Activated naive CD8-positive, alpha-beta T cell (primary cell): ENCODE data around the gene AKAP13.
A peak's percentile ranks its signal among the peaks of the same experiment; 100 is the strongest.

Experiments used
- H3K27ac Mint-ChIP-seq: one replicate; pipeline ENCODE4 v1.8.0; 2021; ENCODE audit warnings: mixed read lengths
- H3K27me3 Mint-ChIP-seq: one replicate; pipeline ENCODE4 v1.8.0; 2021; ENCODE audit warnings: mixed read lengths
- H3K36me3 Mint-ChIP-seq: one replicate; pipeline ENCODE4 v1.8.0; 2021; ENCODE audit warnings: mixed read lengths
- H3K4me1 Mint-ChIP-seq: one replicate; pipeline ENCODE4 v1.8.0; 2021; ENCODE audit warnings: low read depth, mixed read lengths
- H3K4me3 Mint-ChIP-seq: one replicate; pipeline ENCODE4 v1.8.0; 2021; ENCODE audit warnings: mild to moderate bottlenecking, mixed read lengths
- H3K9me3 Mint-ChIP-seq: one replicate; pipeline ENCODE4 v1.8.0; 2021; ENCODE audit warnings: low read depth, mixed read lengths

Gene AKAP13

GRCh38 chr15:85490856-85491255 lies 110.5 kb downstream of the AKAP13 start:
- no peak overlapping the region for H3K27ac Mint-ChIP-seq
- peaks cover 82% of the 10 kb centered on the region for H3K4me1 Mint-ChIP-seq
- no peak overlapping the region for H3K4me3 Mint-ChIP-seq
- H3K9me3 Mint-ChIP-seq = no peaks in the 10 kb centered on the region
- no peaks in the 10 kb centered on the region for H3K27me3 Mint-ChIP-seq
- H3K36me3 Mint-ChIP-seq = peaks cover 6% of the 10 kb centered on the region

- peaks cover 6% of the 10 kb centered on the region for H3K36me3 Mint-ChIP-seq
- H3K4me1 Mint-ChIP-seq = peaks cover 82% of the 10 kb centered on the region
- H3K27ac Mint-ChIP-seq = no peak overlapping the region
- no peaks in the 10 kb centered on the region for H3K27me3 Mint-ChIP-seq
- H3K4me3 Mint-ChIP-seq = no peak overlapping the region
- no peaks in the 10 kb centered on the region for H3K9me3 Mint-ChIP-seq
These were observed 111.3 kb downstream of the AKAP13 start for GRCh38 chr15:85491691-85492090.

GRCh38 chr15:85492406-85492805 lies 112.0 kb downstream of the AKAP13 start:
- H3K36me3 Mint-ChIP-seq = peaks cover 2% of the 10 kb centered on the region
- peaks cover 85% of the 10 kb centered on the region for H3K4me1 Mint-ChIP-seq
- H3K9me3 Mint-ChIP-seq = no peaks in the 10 kb centered on the region
- no peak overlapping the region for H3K4me3 Mint-ChIP-seq
- H3K27me3 Mint-ChIP-seq = no peaks in the 10 kb centered on the region
- H3K27ac Mint-ChIP-seq = no peak overlapping the region

- Mint-ChIP-seq H3K9me3 (no peaks in the 10 kb centered on the region), H3K36me3 (no peaks in the 10 kb centered on the region), H3K4me1 (peaks cover 89% of the 10 kb centered on the region), H3K4me3 (no peak overlapping the region), H3K27ac (no peak overlapping the region), H3K27me3 (no peaks in the 10 kb centered on the region)
These were observed 112.9 kb downstream of the AKAP13 start for GRCh38 chr15:85493260-85493659.

- H3K27me3 Mint-ChIP-seq = no peaks in the 10 kb centered on the region
- no peak overlapping the region for H3K27ac Mint-ChIP-seq
- no peaks in the 10 kb centered on the region for H3K36me3 Mint-ChIP-seq
- no peak overlapping the region for H3K4me3 Mint-ChIP-seq
- peaks cover 90% of the 10 kb centered on the region for H3K4me1 Mint-ChIP-seq
- H3K9me3 Mint-ChIP-seq = no peaks in the 10 kb centered on the region
These were observed 113.8 kb downstream of the AKAP13 start for GRCh38 chr15:85494048-85494777.

- no peak overlapping the region for H3K27ac Mint-ChIP-seq
- no peaks in the 10 kb centered on the region for H3K9me3 Mint-ChIP-seq
- no peaks in the 10 kb centered on the region for H3K27me3 Mint-ChIP-seq
- no peaks in the 10 kb centered on the region for H3K36me3 Mint-ChIP-seq
- no peak overlapping the region for H3K4me3 Mint-ChIP-seq
- peaks cover 91% of the 10 kb centered on the region for H3K4me1 Mint-ChIP-seq
These were observed 114.7 kb downstream of the AKAP13 start for GRCh38 chr15:85495096-85495495.

GRCh38 chr15:85495544-85495943 lies 115.1 kb downstream of the AKAP13 start:
- H3K27me3 Mint-ChIP-seq = no peaks in the 10 kb centered on the region
- peaks cover 91% of the 10 kb centered on the region for H3K4me1 Mint-ChIP-seq
- no peaks in the 10 kb centered on the region for H3K9me3 Mint-ChIP-seq
- H3K36me3 Mint-ChIP-seq = no peaks in the 10 kb centered on the region
- H3K4me3 Mint-ChIP-seq = no peak overlapping the region
- H3K27ac Mint-ChIP-seq = no peak overlapping the region

GRCh38 chr15:85496151-85496550 lies 115.7 kb downstream of the AKAP13 start:
- no peak overlapping the region for H3K4me3 Mint-ChIP-seq
- no peak overlapping the region for H3K27ac Mint-ChIP-seq
- H3K27me3 Mint-ChIP-seq = no peaks in the 10 kb centered on the region
- peaks cover 91% of the 10 kb centered on the region for H3K4me1 Mint-ChIP-seq
- no peaks in the 10 kb centered on the region for H3K9me3 Mint-ChIP-seq
- no peaks in the 10 kb centered on the region for H3K36me3 Mint-ChIP-seq

- H3K9me3 Mint-ChIP-seq = no peaks in the 10 kb centered on the region
- H3K27ac Mint-ChIP-seq = no peak overlapping the region
- peak overlapping the region; percentile 3 for H3K4me3 Mint-ChIP-seq
- peaks cover 94% of the 10 kb centered on the region for H3K4me1 Mint-ChIP-seq
- no peaks in the 10 kb centered on the region for H3K36me3 Mint-ChIP-seq
- H3K27me3 Mint-ChIP-seq = no peaks in the 10 kb centered on the region
These were observed 116.3 kb downstream of the AKAP13 start for GRCh38 chr15:85496551-85497171.

GRCh38 chr15:85497172-85497569 lies 116.8 kb downstream of the AKAP13 start:
- Mint-ChIP-seq H3K27me3 (no peaks in the 10 kb centered on the region), H3K27ac (no peak overlapping the region), H3K4me3 (no peak overlapping the region), H3K4me1 (peaks cover 96% of the 10 kb centered on the region), H3K9me3 (no peaks in the 10 kb centered on the region), H3K36me3 (no peaks in the 10 kb centered on the region)

GRCh38 chr15:85498471-85498870 lies 118.1 kb downstream of the AKAP13 start:
- H3K27ac Mint-ChIP-seq = no peak overlapping the region
- no peak overlapping the region for H3K4me3 Mint-ChIP-seq
- no peaks in the 10 kb centered on the region for H3K27me3 Mint-ChIP-seq
- no peaks in the 10 kb centered on the region for H3K9me3 Mint-ChIP-seq
- no peaks in the 10 kb centered on the region for H3K36me3 Mint-ChIP-seq
- peaks cover 98% of the 10 kb centered on the region for H3K4me1 Mint-ChIP-seq

- peak overlapping the region; percentile 18 for H3K27ac Mint-ChIP-seq
- H3K36me3 Mint-ChIP-seq = no peaks in the 10 kb centered on the region
- H3K9me3 Mint-ChIP-seq = no peaks in the 10 kb centered on the region
- H3K4me1 Mint-ChIP-seq = peaks cover 96% of the 10 kb centered on the region
- no peaks in the 10 kb centered on the region for H3K27me3 Mint-ChIP-seq
- no peak overlapping the region for H3K4me3 Mint-ChIP-seq
These were observed 119.0 kb downstream of the AKAP13 start for GRCh38 chr15:85499371-85499887.

GRCh38 chr15:85500060-85500708 lies 119.8 kb downstream of the AKAP13 start:
- Mint-ChIP-seq H3K4me3 (peak overlapping the region; percentile 30), H3K9me3 (no peaks in the 10 kb centered on the region), H3K27me3 (no peaks in the 10 kb centered on the region), H3K36me3 (no peaks in the 10 kb centered on the region), H3K4me1 (peaks cover 95% of the 10 kb centered on the region), H3K27ac (peak overlapping the region; percentile 81)

- Mint-ChIP-seq H3K27me3 (no peaks in the 10 kb centered on the region), H3K9me3 (no peaks in the 10 kb centered on the region), H3K4me1 (peaks cover 90% of the 10 kb centered on the region), H3K27ac (no peak overlapping the region), H3K4me3 (no peak overlapping the region), H3K36me3 (no peaks in the 10 kb centered on the region)
These were observed 120.3 kb downstream of the AKAP13 start for GRCh38 chr15:85500729-85501128.

GRCh38 chr15:85501574-85501973 lies 121.2 kb downstream of the AKAP13 start:
- Mint-ChIP-seq H3K27me3 (no peaks in the 10 kb centered on the region), H3K4me1 (peaks cover 86% of the 10 kb centered on the region), H3K36me3 (no peaks in the 10 kb centered on the region), H3K9me3 (no peaks in the 10 kb centered on the region), H3K27ac (peak overlapping the region; percentile 84), H3K4me3 (no peak overlapping the region)
